Testis (tissue), 2 donors: Measurements from ENCODE around the gene NBAS.

Source experiments
- CTCF ChIP-seq, 3 experiments: fragments of 450-650 bp in 2 of 3; fragments of 200-600 bp in 1 of 3; sonication (generic) in 1 of 3; IDR thresholded peaks; one replicate each; pipeline ENCODE4 v1.5.1; 2016 to 2019; ENCODE audit warnings: antibody characterized with exemption in 3 of 3, mild to moderate bottlenecking in 2 of 3, moderate library complexity in 1 of 3
- POLR2A ChIP-seq: fragments of 450-650 bp; IDR thresholded peaks from one replicate; pipeline ENCODE4 v1.6.1; 2017; ENCODE audit warnings: antibody characterized with exemption, mild to moderate bottlenecking, moderate library complexity

- TF ChIP-seq CTCF (IDR thresholded peaks at IDR 0.05) (no peak), POLR2A (no peak)
Measured at GRCh38 chr2:15246870-15247269, 314.3 kb downstream of the NBAS start.
